ENCODE data around the gene USF2. TPM values are rescaled to one million over a fixed set of nuclear protein-coding genes. Genes with fewer than 3 reads are reported as not detected.

The USF2 gene
- total and polyA plus RNA-seq, 10 of the 15 experiments (the other 5 are each of a cell fraction or from before 2014, with no cell fraction given), result 0.56 to 157 (median 65.5) TPM

DNA sequence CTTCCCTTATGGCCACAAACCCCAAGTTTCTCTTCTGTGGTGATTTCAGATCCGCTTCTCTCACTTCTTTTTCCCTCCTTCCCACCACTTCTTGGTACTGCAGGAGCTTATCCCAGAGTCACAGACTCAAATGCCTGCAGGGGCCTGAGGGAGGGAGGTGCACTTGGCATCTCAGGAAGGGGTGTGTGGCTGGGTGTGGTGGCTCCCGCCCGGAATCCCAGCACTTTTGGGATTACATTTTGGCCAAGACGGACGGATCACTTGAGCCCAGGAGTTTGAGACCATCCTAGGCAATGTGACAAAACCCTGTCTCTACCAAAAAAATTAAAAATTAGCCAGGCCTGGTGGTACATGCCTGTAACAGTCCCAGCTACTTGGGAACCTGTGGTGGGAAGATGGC, 5.6 kb downstream of the USF2 start:
- ATAC-seq (no peak), FAIRE-seq (no peak), DNase-seq (ENCODE audit: low read depth, low spot score) (no peak)
- SMC1A ChIA-PET (ENCODE audit: uncharacterized antibody, unreplicated experiment), result interaction anchor here (0.7 to 2.3 kb wide), 7 partner anchors 15 to 194 kb away, joined by 3 to 7 read pairs (median 5); no protein-coding TSS in a partner anchor
- Histone ChIP-seq H3K9ac (ENCODE audit: control insufficient read depth, insufficient read depth, low read length) (no peak overlapping the region), H4K20me1 (ENCODE audit: control insufficient read depth, insufficient read depth) (no peaks in the 10 kb centered on the region), H2AFZ (ENCODE audit: control insufficient read depth, low read depth, low read length) (no peak overlapping the region), H3K4me2 (ENCODE audit: control insufficient read depth, insufficient read depth) (no peak overlapping the region), H3K4me1 (ENCODE audit: control insufficient read depth, insufficient read depth, low read length) (peaks cover 17% of the 10 kb centered on the region), H3K36me3 (ENCODE audit: control insufficient read depth in 2 of 2, insufficient read depth in 2 of 2, low read length in 1 of 2) (peaks cover 15 to 24% of the 10 kb centered on the region in 2 experiments), H3K9me3 (replicated peaks; ENCODE audit: control insufficient read depth, insufficient read depth, low read length) (no peaks in the 10 kb centered on the region), H3K4me3 (no peak overlapping the region), H3K27me3 (replicated peaks in 1 of 2; ENCODE audit: control insufficient read depth in 2 of 2, insufficient read depth in 2 of 2, low read length in 1 of 2) (no peaks in the 10 kb centered on the region), H3K27ac (ENCODE audit: control insufficient read depth, insufficient read depth) (no peak overlapping the region), H3K79me2 (ENCODE audit: control insufficient read depth, insufficient read depth, low read length) (peaks cover 14% of the 10 kb centered on the region)
- RAD21 ChIA-PET (ENCODE audit: unreplicated experiment), result interaction anchor here (0.6 kb wide), 1 partner anchor 210 kb away, joined by 4 read pairs; no protein-coding TSS in a partner anchor
- CTCF ChIA-PET, result interaction anchor here (2.9 kb wide), 1 partner anchor 221 kb away, joined by 9 read pairs; no protein-coding TSS in a partner anchor
- intact Hi-C loops (cut with micrococcal nuclease; ENCODE audit: unreplicated experiment), result no loop called here
- in situ Hi-C loops (cut with MboI), result loop anchor here (5.0 kb wide), 1 partner anchor 193 kb away; no protein-coding TSS in a partner anchor
- POLR2A ChIA-PET, result interaction anchor here (0.9 to 1.4 kb wide), 2 partner anchors 39 to 73 kb away, joined by 4 read pairs; no protein-coding TSS in a partner anchor
- BruUV-seq (replicated peaks), result no TSS peak
- 96% methylated on average over 5 of the region's 5 CpGs for WGBS (ENCODE audit: insufficient coverage, insufficient replicate concordance, low lambda C conversion rate, missing lambda C conversion rate)
- TF ChIP-seq YY1 (IDR thresholded peaks at IDR 0.05; ENCODE audit: low read depth, low read length), result no peak
- no peak for TF ChIP-seq KDM1A (IDR thresholded peaks at IDR 0.05; ENCODE audit: borderline replicate concordance)
- TF ChIP-seq SMC3 (IDR thresholded peaks at IDR 0.05; ENCODE audit: borderline replicate concordance, low read length), result no peak
- TF ChIP-seq, protein P1, sequence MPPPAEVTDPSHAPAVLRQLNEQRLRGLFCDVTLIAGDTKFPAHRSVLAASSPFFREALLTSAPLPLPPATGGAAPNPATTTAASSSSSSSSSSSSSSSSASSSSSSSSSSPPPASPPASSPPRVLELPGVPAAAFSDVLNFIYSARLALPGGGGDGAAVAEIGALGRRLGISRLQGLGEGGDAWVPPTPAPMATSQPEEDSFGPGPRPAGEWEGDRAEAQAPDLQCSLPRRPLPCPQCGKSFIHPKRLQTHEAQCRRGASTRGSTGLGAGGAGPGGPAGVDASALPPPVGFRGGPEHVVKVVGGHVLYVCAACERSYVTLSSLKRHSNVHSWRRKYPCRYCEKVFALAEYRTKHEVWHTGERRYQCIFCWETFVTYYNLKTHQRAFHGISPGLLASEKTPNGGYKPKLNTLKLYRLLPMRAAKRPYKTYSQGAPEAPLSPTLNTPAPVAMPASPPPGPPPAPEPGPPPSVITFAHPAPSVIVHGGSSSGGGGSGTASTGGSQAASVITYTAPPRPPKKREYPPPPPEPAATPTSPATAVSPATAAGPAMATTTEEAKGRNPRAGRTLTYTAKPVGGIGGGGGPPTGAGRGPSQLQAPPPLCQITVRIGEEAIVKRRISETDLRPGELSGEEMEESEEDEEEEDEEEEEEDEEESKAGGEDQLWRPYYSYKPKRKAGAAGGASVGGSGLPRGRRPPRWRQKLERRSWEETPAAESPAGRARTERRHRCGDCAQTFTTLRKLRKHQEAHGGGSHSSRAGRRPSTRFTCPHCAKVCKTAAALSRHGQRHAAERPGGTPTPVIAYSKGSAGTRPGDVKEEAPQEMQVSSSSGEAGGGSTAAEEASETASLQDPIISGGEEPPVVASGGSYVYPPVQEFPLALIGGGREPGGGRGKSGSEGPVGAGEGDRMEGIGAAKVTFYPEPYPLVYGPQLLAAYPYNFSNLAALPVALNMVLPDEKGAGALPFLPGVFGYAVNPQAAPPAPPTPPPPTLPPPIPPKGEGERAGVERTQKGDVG (CRISPR knock-in tag; IDR thresholded peaks at IDR 0.05), result no peak
- TF ChIP-seq FOXK2 (IDR thresholded peaks at IDR 0.05), result no peak
- no peak for TF ChIP-seq NFXL1 (IDR thresholded peaks at IDR 0.05; ENCODE audit: borderline replicate concordance)
- TF ChIP-seq, protein P2, sequence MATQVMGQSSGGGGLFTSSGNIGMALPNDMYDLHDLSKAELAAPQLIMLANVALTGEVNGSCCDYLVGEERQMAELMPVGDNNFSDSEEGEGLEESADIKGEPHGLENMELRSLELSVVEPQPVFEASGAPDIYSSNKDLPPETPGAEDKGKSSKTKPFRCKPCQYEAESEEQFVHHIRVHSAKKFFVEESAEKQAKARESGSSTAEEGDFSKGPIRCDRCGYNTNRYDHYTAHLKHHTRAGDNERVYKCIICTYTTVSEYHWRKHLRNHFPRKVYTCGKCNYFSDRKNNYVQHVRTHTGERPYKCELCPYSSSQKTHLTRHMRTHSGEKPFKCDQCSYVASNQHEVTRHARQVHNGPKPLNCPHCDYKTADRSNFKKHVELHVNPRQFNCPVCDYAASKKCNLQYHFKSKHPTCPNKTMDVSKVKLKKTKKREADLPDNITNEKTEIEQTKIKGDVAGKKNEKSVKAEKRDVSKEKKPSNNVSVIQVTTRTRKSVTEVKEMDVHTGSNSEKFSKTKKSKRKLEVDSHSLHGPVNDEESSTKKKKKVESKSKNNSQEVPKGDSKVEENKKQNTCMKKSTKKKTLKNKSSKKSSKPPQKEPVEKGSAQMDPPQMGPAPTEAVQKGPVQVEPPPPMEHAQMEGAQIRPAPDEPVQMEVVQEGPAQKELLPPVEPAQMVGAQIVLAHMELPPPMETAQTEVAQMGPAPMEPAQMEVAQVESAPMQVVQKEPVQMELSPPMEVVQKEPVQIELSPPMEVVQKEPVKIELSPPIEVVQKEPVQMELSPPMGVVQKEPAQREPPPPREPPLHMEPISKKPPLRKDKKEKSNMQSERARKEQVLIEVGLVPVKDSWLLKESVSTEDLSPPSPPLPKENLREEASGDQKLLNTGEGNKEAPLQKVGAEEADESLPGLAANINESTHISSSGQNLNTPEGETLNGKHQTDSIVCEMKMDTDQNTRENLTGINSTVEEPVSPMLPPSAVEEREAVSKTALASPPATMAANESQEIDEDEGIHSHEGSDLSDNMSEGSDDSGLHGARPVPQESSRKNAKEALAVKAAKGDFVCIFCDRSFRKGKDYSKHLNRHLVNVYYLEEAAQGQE (IDR thresholded peaks at IDR 0.05; ENCODE audit: low read depth, low read length), result no peak
- TF ChIP-seq, protein P3, sequence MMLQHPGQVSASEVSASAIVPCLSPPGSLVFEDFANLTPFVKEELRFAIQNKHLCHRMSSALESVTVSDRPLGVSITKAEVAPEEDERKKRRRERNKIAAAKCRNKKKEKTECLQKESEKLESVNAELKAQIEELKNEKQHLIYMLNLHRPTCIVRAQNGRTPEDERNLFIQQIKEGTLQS (IDR thresholded peaks at IDR 0.05; ENCODE audit: borderline replicate concordance, extremely low read depth, low read depth, low read length), result no peak
- TF ChIP-seq BRCA1 (IDR thresholded peaks at IDR 0.05; ENCODE audit: low read depth, low read length), result no peak
- no peak for TF ChIP-seq IRF5 (IDR thresholded peaks at IDR 0.05; ENCODE audit: borderline replicate concordance)
- TF ChIP-seq YBX1 (IDR thresholded peaks at IDR 0.05), result no peak
- TF ChIP-seq FOXM1 (IDR thresholded peaks at IDR 0.05; ENCODE audit: low read depth, low read length), result no peak
- TF ChIP-seq HDAC6 (IDR thresholded peaks at IDR 0.05; ENCODE audit: unreplicated experiment), result no peak
- TF ChIP-seq MYC (IDR thresholded peaks at IDR 0.05; ENCODE audit: insufficient read depth, insufficient read length, insufficient replicate concordance, low read length, severe bottlenecking), result no peak
- no peak for TF ChIP-seq IRF4 (IDR thresholded peaks at IDR 0.05; ENCODE audit: low read depth, low read length)
- TF ChIP-seq SIX5 (IDR thresholded peaks at IDR 0.05; ENCODE audit: low read depth, low read length, severe bottlenecking), result no peak
- no peak for TF ChIP-seq MTA3 (IDR thresholded peaks at IDR 0.05; ENCODE audit: borderline replicate concordance, low read length)
